HG02885 (cell line): ENCODE results near the gene ADCY2.

ENCODE experiments used
- ATAC-seq: cut with Tn5 transposase; IDR thresholded peaks from one replicate; pipeline ENCODE4 v1.9.1; 2021; ENCODE audit warnings: mild to moderate bottlenecking; ENCODE audit not compliant: unreplicated experiment, poor library complexity

Gene ADCY2

GRCh38 chr5:7878381-7878873, 482.5 kb downstream of the ADCY2 start:
- peak; percentile 94 for ATAC-seq
